ENCODE results near the gene COL26A1. TPM values are rescaled to one million over a fixed set of nuclear protein-coding genes. Genes with fewer than 3 reads are reported as not detected.

Gene COL26A1
- total RNA-seq, 4 donors from 2014 or later, result 0.20 to 0.30 (median 0.21) TPM; not detected in 1

- no peaks in the 10 kb centered on the region for H3K36me3 ChIP-seq
- H3K9me3 ChIP-seq, result no peaks in the 10 kb centered on the region
- TF ChIP-seq POLR2A (IDR thresholded peaks at IDR 0.05) (no peak), EP300 (IDR thresholded peaks at IDR 0.05) (no peak), CTCF (IDR thresholded peaks at IDR 0.05) (no peak)
- no peaks in the 10 kb centered on the region for H3K27me3 ChIP-seq
- H3K27ac ChIP-seq, result no peak overlapping the region
- DNase-seq (ENCODE audit: low spot score in 2 of 2), result no peak
- WGBS, 2 donors, result 70 to 74% methylated on average over 5 of the region's 5 CpGs
- no peak overlapping the region for H3K4me3 ChIP-seq
- no peaks in the 10 kb centered on the region for H3K4me1 ChIP-seq
These were observed 57.8 kb downstream of the COL26A1 start for GRCh38 chr7:101420436-101420835.

GRCh38 chr7:101422356-101423195 is 59.9 kb downstream of the COL26A1 start:
- Histone ChIP-seq H3K27ac (no peak overlapping the region), H3K27me3 (no peaks in the 10 kb centered on the region), H3K4me3 (no peak overlapping the region), H3K9me3 (no peaks in the 10 kb centered on the region), H3K36me3 (no peaks in the 10 kb centered on the region), H3K4me1 (no peaks in the 10 kb centered on the region)
- WGBS, 2 donors, result 79 to 85% methylated on average over 11 of the region's 11 CpGs
- no peak for DNase-seq (ENCODE audit: low spot score in 2 of 2)
- no peak for TF ChIP-seq EP300 (IDR thresholded peaks at IDR 0.05)
- no peak for TF ChIP-seq CTCF (IDR thresholded peaks at IDR 0.05)
- TF ChIP-seq POLR2A (IDR thresholded peaks at IDR 0.05), result no peak

- no peaks in the 10 kb centered on the region for H3K27me3 ChIP-seq
- H3K27ac ChIP-seq, result no peak overlapping the region
- H3K36me3 ChIP-seq, result no peaks in the 10 kb centered on the region
- 88 to 91% methylated on average over 10 of the region's 10 CpGs for WGBS, 2 donors
- no peaks in the 10 kb centered on the region for H3K9me3 ChIP-seq
- no peak for TF ChIP-seq CTCF (IDR thresholded peaks at IDR 0.05)
- TF ChIP-seq EP300 (IDR thresholded peaks at IDR 0.05), result no peak
- no peak for TF ChIP-seq POLR2A (IDR thresholded peaks at IDR 0.05)
- DNase-seq (ENCODE audit: low spot score in 2 of 2), result no peak
- no peaks in the 10 kb centered on the region for H3K4me1 ChIP-seq
- no peak overlapping the region for H3K4me3 ChIP-seq
These were observed 63.8 kb downstream of the COL26A1 start for GRCh38 chr7:101426303-101427011.

- TF ChIP-seq CTCF (IDR thresholded peaks at IDR 0.05), result no peak
- TF ChIP-seq POLR2A (IDR thresholded peaks at IDR 0.05), result no peak
- Histone ChIP-seq H3K4me3 (no peak overlapping the region), H3K27me3 (peaks cover 0 to 4% of the 10 kb centered on the region in 2 donors), H3K36me3 (no peaks in the 10 kb centered on the region), H3K9me3 (peaks cover 0 to 1% (median 0%) of the 10 kb centered on the region in 4 donors), H3K4me1 (no peaks in the 10 kb centered on the region), H3K27ac (no peak overlapping the region)
- WGBS, 2 donors, result 82 to 87% methylated on average over 11 of the region's 11 CpGs
- DNase-seq (ENCODE audit: low spot score in 2 of 2), result no peak
These were observed 65.6 kb downstream of the COL26A1 start for GRCh38 chr7:101428093-101428866.
